MV-4-11 (cell line): Measurements from ENCODE around the gene USP54.

Experiments
- DNase-seq: peaks from one replicate; lab custom pipeline; 2025; lab: John Stamatoyannopoulos, UW

USP54 gene

GRCh38 chr10:73467206-73467605, 123.9 kb downstream of the USP54 start:
- no peak for DNase-seq

GRCh38 chr10:73465978-73466726, 125.0 kb downstream of the USP54 start:
- no peak for DNase-seq

GRCh38 chr10:73460897-73461296, 130.2 kb downstream of the USP54 start:
- DNase-seq = no peak

GRCh38 chr10:73459683-73460314, 131.3 kb downstream of the USP54 start:
- no peak for DNase-seq

GRCh38 chr10:73456187-73456890, 134.8 kb downstream of the USP54 start:
- no peak for DNase-seq

GRCh38 chr10:73449113-73449512, 142.0 kb downstream of the USP54 start:
- no peak for DNase-seq

- no peak for DNase-seq
Observed at GRCh38 chr10:73448384-73448783, 142.8 kb downstream of the USP54 start.
